ENCODE data around the gene CACNA2D1. TPM values are rescaled to one million over a fixed set of nuclear protein-coding genes. Genes with fewer than 3 reads are reported as not detected.

Gene CACNA2D1
- total RNA-seq, 1 experiment from 2014 or later, result 9.8 TPM

- BruUV-seq (replicated peaks), result no TSS peak
- Histone ChIP-seq H3K4me3 (ENCODE audit: low read depth in 2 of 2, low read length in 2 of 2) (no peak overlapping the region), H3K27me3 (ENCODE audit: control insufficient read depth, insufficient read depth, low read length) (no peaks in the 10 kb centered on the region), H3K36me3 (ENCODE audit: control insufficient read depth, insufficient read depth, low read length) (no peaks in the 10 kb centered on the region), H3K4me1 (ENCODE audit: control insufficient read depth, insufficient read depth, low read length) (no peaks in the 10 kb centered on the region), H3K27ac (ENCODE audit: low read length) (no peak overlapping the region), H3K9me3 (ENCODE audit: control insufficient read depth, insufficient read depth, low read depth, low read length) (no peaks in the 10 kb centered on the region)
- in situ Hi-C loops (cut with HindIII; ENCODE audit: low pct_unique_long_range_greater_than_20kb, low sequenced_read_pairs), result no loop called here
- TF ChIP-seq CTCF (IDR thresholded peaks at IDR 0.05), result no peak
- TF ChIP-seq REST (IDR thresholded peaks at IDR 0.05; ENCODE audit: insufficient read depth in 1 of 2, low read depth in 2 of 2, low read length in 1 of 2), result no peak
- TF ChIP-seq TCF7L2 (IDR thresholded peaks at IDR 0.05; ENCODE audit: low read depth, low read length), result no peak
- TF ChIP-seq SIN3A (IDR thresholded peaks at IDR 0.05; ENCODE audit: borderline replicate concordance, insufficient read depth, low read depth, low read length), result no peak
- TF ChIP-seq POLR2AphosphoS5 (IDR thresholded peaks at IDR 0.05; ENCODE audit: low read depth, low read length), result no peak
- DNase-seq (ENCODE audit: low read depth, low spot score) (no peak), ATAC-seq (no peak)
- CTCF ChIA-PET, result no interaction called here
- POLR2A ChIA-PET, result interaction anchor here (0.6 kb wide), 1 partner anchor 752 kb away, joined by 17 read pairs; no protein-coding TSS in a partner anchor
- intact Hi-C loops (cut with micrococcal nuclease; ENCODE audit: unreplicated experiment), result no loop called here
Measured at GRCh38 chr7:82164410-82164809, 279.2 kb downstream of the CACNA2D1 start.

- no peak for ATAC-seq
- ChIA-PET CTCF (no interaction called here), POLR2A (no interaction called here)
- in situ Hi-C loops (cut with HindIII; ENCODE audit: low pct_unique_long_range_greater_than_20kb, low sequenced_read_pairs) (no loop called here), intact Hi-C loops (cut with micrococcal nuclease; ENCODE audit: unreplicated experiment) (no loop called here)
- TF ChIP-seq TCF7L2 (IDR thresholded peaks at IDR 0.05; ENCODE audit: low read depth, low read length) (no peak), CTCF (IDR thresholded peaks at IDR 0.05) (no peak), REST (IDR thresholded peaks at IDR 0.05; ENCODE audit: insufficient read depth in 1 of 2, low read depth in 2 of 2, low read length in 1 of 2) (no peak), SIN3A (IDR thresholded peaks at IDR 0.05; ENCODE audit: borderline replicate concordance, insufficient read depth, low read depth, low read length) (no peak), POLR2AphosphoS5 (IDR thresholded peaks at IDR 0.05; ENCODE audit: low read depth, low read length) (no peak)
- BruUV-seq (replicated peaks), result no TSS peak
- Histone ChIP-seq H3K36me3 (ENCODE audit: control insufficient read depth, insufficient read depth, low read length) (no peaks in the 10 kb centered on the region), H3K27me3 (ENCODE audit: control insufficient read depth, insufficient read depth, low read length) (no peaks in the 10 kb centered on the region), H3K27ac (ENCODE audit: low read length) (no peak overlapping the region), H3K9me3 (ENCODE audit: control insufficient read depth, insufficient read depth, low read depth, low read length) (no peaks in the 10 kb centered on the region), H3K4me3 (ENCODE audit: low read depth in 2 of 2, low read length in 2 of 2) (no peak overlapping the region), H3K4me1 (ENCODE audit: control insufficient read depth, insufficient read depth, low read length) (no peaks in the 10 kb centered on the region)
- no peak for DNase-seq (ENCODE audit: low read depth, low spot score)
Measured at GRCh38 chr7:82163586-82163985, 280.0 kb downstream of the CACNA2D1 start.
